ENCODE data around the gene EXOSC9.

GRCh38 chr4:121819216-121819965, 18.3 kb downstream of the EXOSC9 start:
- TF ChIP-seq CTCF (conservative IDR thresholded peaks at IDR 0.05) (no peak), ZFX (IDR thresholded peaks at IDR 0.05) (no peak)
